ENCODE measurements around the gene MRPL4.

MRPL4 gene

GRCh38 chr19:10289167-10289835 lies 37.3 kb downstream of the MRPL4 start:
- peak; percentile 82 for DNase-seq (ENCODE audit: low spot score)

- DNase-seq (ENCODE audit: low spot score), result no peak
Measured at GRCh38 chr19:10289836-10290356, 37.9 kb downstream of the MRPL4 start, which contains the start of gene ICAM5. ICAM5 (plus strand) TSS chr19:10289952; CDS start chr19:10290044, 92 bp downstream.

GRCh38 chr19:10290357-10290875 lies 38.4 kb downstream of the MRPL4 start:
- DNase-seq (ENCODE audit: low spot score), result no peak

GRCh38 chr19:10290876-10291553 lies 39.0 kb downstream of the MRPL4 start:
- peak; percentile 83 for DNase-seq (ENCODE audit: low spot score)

- no peak for DNase-seq (ENCODE audit: low spot score)
Measured at GRCh38 chr19:10291554-10292205, 39.7 kb downstream of the MRPL4 start.

- peak; percentile 95 for DNase-seq (ENCODE audit: low spot score)
Measured at GRCh38 chr19:10292206-10292788, 40.3 kb downstream of the MRPL4 start.

- DNase-seq (ENCODE audit: low spot score), result peak; percentile 50
Measured at GRCh38 chr19:10292789-10293636, 41.0 kb downstream of the MRPL4 start.

GRCh38 chr19:10293637-10294367 lies 41.8 kb downstream of the MRPL4 start:
- DNase-seq (ENCODE audit: low spot score), result no peak

GRCh38 chr19:10294368-10294697 lies 42.3 kb downstream of the MRPL4 start:
- no peak for DNase-seq (ENCODE audit: low spot score)

- peak; percentile 67 for DNase-seq (ENCODE audit: low spot score)
Measured at GRCh38 chr19:10295305-10295846, 43.4 kb downstream of the MRPL4 start.

GRCh38 chr19:10295847-10296591 lies 44.0 kb downstream of the MRPL4 start:
- no peak for DNase-seq (ENCODE audit: low spot score)

- DNase-seq (ENCODE audit: low spot score), result peak; percentile 77
Measured at GRCh38 chr19:10299545-10300458, 47.8 kb downstream of the MRPL4 start.

GRCh38 chr19:10305139-10305806 lies 53.3 kb downstream of the MRPL4 start:
- no peak for DNase-seq (ENCODE audit: low spot score)

GRCh38 chr19:10306327-10306726 lies 54.3 kb downstream of the MRPL4 start:
- no peak for DNase-seq (ENCODE audit: low spot score)

- no peak for DNase-seq (ENCODE audit: low spot score)
Measured at GRCh38 chr19:10309423-10309822, 57.4 kb downstream of the MRPL4 start, which contains the start of gene ZGLP1. ZGLP1 (minus strand) TSS chr19:10309815.

Measured in hematopoietic multipotent progenitor cell treated with erythropoietin and hydrocortisone succinate and interleukin-3 and kit ligand, for 17 days (in vitro differentiated cells).